Omental fat pad (tissue), 4 donors: ENCODE results near the gene SCGB3A2. TPM values are rescaled to one million over a fixed set of nuclear protein-coding genes. Genes with fewer than 3 reads are reported as not detected.

ENCODE experiments used
- ATAC-seq: fragments of 150-250 bp; one replicate; pipeline ENCODE4 v1.9.1; 2016; ENCODE audit warnings: mild to moderate bottlenecking, moderate library complexity; ENCODE audit not compliant: low FRiP score
- DNase-seq: peaks from one replicate; pipeline ENCODE4 v3.0.0-alpha.2; 2019; ENCODE audit warnings: low spot score
- CTCF ChIP-seq, 3 donors: fragments of 450-650 bp; IDR thresholded peaks; one replicate each; pipeline ENCODE4 v1.5.1; 2016 to 2017; ENCODE audit warnings: antibody characterized with exemption in 3 of 3, mild to moderate bottlenecking in 3 of 3, moderate library complexity in 2 of 3
- total RNA-seq, 4 donors: library from RNA; depleted of rRNA; stranded (reverse); fragments of >200 nt; gene quantifications; one replicate each; pipeline ENCODE4 v1.1.0, GENCODE V29; 2016

SCGB3A2 gene
- total RNA-seq, 4 donors from 2014 or later: not detected

DNA sequence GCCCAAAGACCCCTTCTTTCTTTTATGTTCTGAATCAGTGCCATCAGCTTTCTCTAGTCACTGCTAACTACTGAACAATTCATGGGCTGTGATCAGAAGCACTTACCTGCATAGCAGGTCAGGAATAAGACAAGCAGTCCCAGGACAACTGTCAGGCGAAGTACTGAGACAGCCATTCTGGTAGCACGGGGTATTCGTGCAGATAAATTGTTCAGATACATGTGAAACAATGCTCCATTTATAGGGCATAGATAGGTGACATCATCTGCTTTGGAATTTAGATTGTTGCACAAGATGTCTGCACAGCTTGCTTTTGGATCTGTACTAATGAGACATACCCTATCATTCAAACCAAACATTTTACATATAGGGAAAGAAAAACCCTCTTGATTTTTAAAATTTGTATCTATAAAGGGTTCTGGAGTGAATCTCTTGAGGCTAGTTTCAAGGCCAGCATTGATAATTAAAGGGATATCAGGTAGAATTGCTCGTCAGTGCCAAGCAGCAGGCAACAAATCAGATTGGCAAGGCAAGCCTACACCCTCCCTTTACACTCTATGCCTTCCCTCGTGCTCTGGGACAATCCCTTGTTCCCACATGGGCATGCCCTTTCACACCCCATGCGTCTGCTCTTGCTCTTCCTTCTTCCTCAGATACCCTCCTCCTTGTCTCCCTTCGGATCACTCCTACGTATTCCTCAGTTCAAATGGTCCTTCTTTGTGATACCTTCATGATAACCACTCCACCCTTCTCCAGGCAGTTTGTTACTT, 28.0 kb downstream of the SCGB3A2 start, which contains the start of gene C5orf46:
TSS of gene C5orf46 (minus strand) at position 213 of the 770 bp plus-strand sequence. CDS start at position 176, 37 bp downstream.
- no peak for ATAC-seq
- no peak for DNase-seq
- TF ChIP-seq CTCF (IDR thresholded peaks at IDR 0.05): no peak

DNA sequence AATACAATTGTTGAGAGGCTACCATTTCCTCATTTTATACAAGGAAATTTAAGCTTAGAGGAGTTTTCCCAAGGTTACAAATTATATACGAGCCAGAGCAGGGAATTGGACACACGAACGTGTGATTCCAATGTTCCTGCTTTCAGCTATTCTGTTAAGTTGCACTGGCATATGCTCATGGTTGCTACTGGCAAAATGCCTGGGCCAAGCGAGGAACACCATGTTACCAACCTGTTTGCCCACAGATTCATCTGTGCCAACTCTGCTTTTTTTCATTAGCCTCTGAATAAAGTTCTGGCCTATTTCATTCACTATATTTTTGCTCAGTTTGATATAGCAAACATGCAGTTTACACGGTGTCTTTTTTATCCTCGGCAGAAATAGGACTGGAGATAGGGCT, 32.9 kb downstream of the SCGB3A2 start:
- ATAC-seq (no peak), DNase-seq (no peak)
- no peak for TF ChIP-seq CTCF (IDR thresholded peaks at IDR 0.05)

GRCh38 chr5:147912011-147912410, 33.5 kb downstream of the SCGB3A2 start:
- DNase-seq (no peak), ATAC-seq (no peak)
- TF ChIP-seq CTCF (IDR thresholded peaks at IDR 0.05): no peak

GRCh38 chr5:147913786-147914185, 35.3 kb downstream of the SCGB3A2 start:
- no peak for DNase-seq
- no peak for TF ChIP-seq CTCF (IDR thresholded peaks at IDR 0.05)
- no peak for ATAC-seq

DNA sequence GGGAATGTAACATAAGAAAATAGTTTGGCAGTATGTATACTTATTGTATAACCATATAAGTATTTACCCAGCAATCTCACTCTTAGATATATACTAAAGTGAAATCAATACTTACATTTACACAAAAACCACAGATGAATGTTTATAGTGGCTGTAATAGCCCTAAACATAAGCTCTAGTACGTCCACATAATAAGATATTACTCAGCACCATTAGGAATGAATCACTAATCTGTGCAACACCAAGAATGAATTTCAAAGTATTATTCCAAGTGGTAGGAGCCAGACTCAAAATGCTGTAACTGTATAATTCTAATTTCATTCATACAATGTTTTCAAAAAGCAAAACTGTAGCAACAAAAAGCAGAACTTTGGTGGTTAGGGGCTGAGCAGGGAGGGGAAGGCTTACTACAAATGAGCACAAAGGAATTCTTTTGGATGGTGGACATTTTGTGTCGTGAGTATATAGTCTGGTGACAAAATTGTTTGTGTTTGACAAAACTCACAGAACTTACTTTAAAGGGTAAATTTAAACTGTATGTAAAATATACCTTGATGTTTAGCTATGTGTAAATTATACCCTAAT, 39.7 kb downstream of the SCGB3A2 start:
- DNase-seq: no peak
- no peak for ATAC-seq
- TF ChIP-seq CTCF (IDR thresholded peaks at IDR 0.05): no peak

GRCh38 chr5:147918899-147919298, 40.4 kb downstream of the SCGB3A2 start:
- no peak for ATAC-seq
- DNase-seq: no peak

More at GRCh38 chr5:147918899-147919298, 40.4 kb downstream of the SCGB3A2 start:
- no peak for TF ChIP-seq CTCF (IDR thresholded peaks at IDR 0.05)
